CD4-positive, alpha-beta T cell (primary cell): Measurements from ENCODE around the gene NISCH. TPM values are rescaled to one million over a fixed set of nuclear protein-coding genes. Genes with fewer than 3 reads are reported as not detected.

Experiments used
- ATAC-seq: fragments of 200-7000 bp; cut with Tn5 transposase; one replicate; pipeline ENCODE4 v1.10.0; 2022; ENCODE audit warnings: mild to moderate bottlenecking; ENCODE audit not compliant: poor library complexity
- CTCF ChIA-PET: fragments of 350-600 bp; sonication (Branson Sonifier 250); formaldehyde crosslinking; loops from one replicate; lab custom pipeline; 2021; ENCODE audit warnings: antibody characterized with exemption, inconsistent platforms; lab: Charles Lee
- POLR2A ChIA-PET: fragments of 350-600 bp; sonication (Branson Sonifier 250); formaldehyde crosslinking; loops from one replicate; lab custom pipeline; 2021; ENCODE audit warnings: antibody characterized with exemption, inconsistent platforms; lab: Charles Lee
- DNase-seq, 14 experiments: peaks; one replicate each; pipeline ENCODE4 v3.0.0-alpha.2; 2013 to 2020; ENCODE audit warnings: mixed read lengths in 2 of 14
- H3K27ac ChIP-seq, 2 donors: one replicate each; pipeline versions ENCODE4 v1.5.1 to v1.7.0; 2013; ENCODE audit warnings: low read length in 2 of 2, low read depth in 1 of 2, mild to moderate bottlenecking in 1 of 2
- H3K27me3 ChIP-seq, 2 experiments: 1 replicate in 1 of 2; 2 replicates in 1 of 2; pipeline versions ENCODE4 v1.6.1 to v1.7.0; 2013; ENCODE audit warnings: low read length in 2 of 2, control low read depth in 1 of 2, mild to moderate bottlenecking in 1 of 2, moderate library complexity in 1 of 2; ENCODE audit not compliant: insufficient read depth in 2 of 2, control insufficient read depth in 1 of 2
- H3K36me3 ChIP-seq: one replicate; pipeline ENCODE4 v1.6.1; 2013; ENCODE audit warnings: low read length, control low read depth; ENCODE audit not compliant: insufficient read depth
- H3K4me1 ChIP-seq: one replicate; pipeline ENCODE4 v1.6.1; 2013; ENCODE audit warnings: low read length, control low read depth; ENCODE audit not compliant: insufficient read depth
- H3K4me3 ChIP-seq: one replicate; pipeline ENCODE4 v1.5.1; 2013; ENCODE audit warnings: mild to moderate bottlenecking, low read length, moderate library complexity
- H3K9me3 ChIP-seq, 2 experiments: 1 replicate in 1 of 2; 2 replicates in 1 of 2; pipeline versions ENCODE4 v1.6.1 to v1.7.0; 2013; ENCODE audit warnings: low read length in 2 of 2, mild to moderate bottlenecking in 2 of 2, control low read depth in 1 of 2, moderate library complexity in 1 of 2; ENCODE audit not compliant: control insufficient read depth in 1 of 2, insufficient read depth in 1 of 2
- H3K27ac Mint-ChIP-seq: one replicate; pipeline ENCODE4 v1.8.0; 2020; ENCODE audit warnings: mixed read lengths
- H3K27me3 Mint-ChIP-seq: one replicate; pipeline ENCODE4 v1.8.0; 2021; ENCODE audit warnings: mixed read lengths
- H3K36me3 Mint-ChIP-seq: one replicate; pipeline ENCODE4 v1.8.0; 2021; ENCODE audit warnings: low read depth, mixed read lengths
- H3K4me1 Mint-ChIP-seq: one replicate; pipeline ENCODE4 v1.8.0; 2021; ENCODE audit warnings: low read depth, mixed read lengths
- H3K4me3 Mint-ChIP-seq: one replicate; pipeline ENCODE4 v1.8.0; 2020; ENCODE audit warnings: mild to moderate bottlenecking, mixed read lengths
- H3K9me3 Mint-ChIP-seq: one replicate; pipeline ENCODE4 v1.8.0; 2020; ENCODE audit warnings: mixed read lengths
- CTCF ChIP-seq: fragments of 200-600 bp; IDR thresholded peaks from one replicate; pipeline ENCODE4 v1.8.0; 2022; ENCODE audit warnings: antibody characterized with exemption, mild to moderate bottlenecking
- intact Hi-C, 2 experiments: fragments of 100-400 bp; cut with DNase I in 1 of 2; cut with micrococcal nuclease in 1 of 2; formaldehyde crosslinking; loops; one replicate each; pipeline versions ENCODE4 v1.15.1 to v1.9.0; 2023 to 2025; cut with DNase I, micrococcal nuclease
- total RNA-seq, 174 experiments: library from RNA in 2 of 174; stranded (reverse) in 2 of 174; gene quantifications; one replicate each; pipeline ENCODE4 v1.2.3 and lab custom pipeline; 2021 to 2026

The NISCH gene
- total RNA-seq, 2 experiments from 2014 or later, result 160 to 163 TPM

DNA sequence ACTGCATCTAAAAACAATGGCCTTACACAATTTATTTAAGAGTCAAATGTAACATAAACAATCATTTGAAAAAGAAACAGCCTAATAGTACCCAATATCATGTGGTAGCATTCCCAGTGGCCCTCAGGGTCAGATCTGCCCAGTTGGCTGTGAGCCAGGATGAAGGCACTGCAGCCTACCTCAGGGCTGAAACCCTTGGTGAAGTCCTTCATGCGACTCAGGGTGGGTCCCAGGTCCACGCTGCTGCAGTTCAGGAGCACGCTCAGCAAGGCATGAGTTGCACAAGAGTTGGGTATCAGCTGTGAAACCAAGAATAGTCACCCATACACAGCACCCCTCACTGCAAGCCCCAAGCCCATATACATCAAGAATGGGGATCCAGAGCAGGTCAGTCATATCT lies 47.6 kb upstream of the NISCH start:
- peak overlapping the region; percentile 97 for H3K27ac Mint-ChIP-seq
- ChIA-PET POLR2A (no interaction called here), CTCF (no interaction called here)
- H3K4me1 Mint-ChIP-seq, result peaks cover 37% of the 10 kb centered on the region
- Histone ChIP-seq H3K27me3 (no peaks in the 10 kb centered on the region), H3K4me3 (no peak overlapping the region), H3K27ac (no peak overlapping the region), H3K36me3 (peaks cover 53% of the 10 kb centered on the region), H3K9me3 (no peaks in the 10 kb centered on the region), H3K4me1 (peaks cover 52% of the 10 kb centered on the region)
- H3K9me3 Mint-ChIP-seq, result no peaks in the 10 kb centered on the region
- intact Hi-C loops, result loop anchor here in 1 of 2 experiments (2.0 to 5.0 kb wide), 5 partner anchors 117 to 410 kb away; partner anchors contain the start of genes RPL29 and TWF2
- peak overlapping the region; percentile 97 for H3K4me3 Mint-ChIP-seq
- H3K27me3 Mint-ChIP-seq, result no peaks in the 10 kb centered on the region
- peaks cover 75% of the 10 kb centered on the region for H3K36me3 Mint-ChIP-seq
- no peak for TF ChIP-seq CTCF
- peak in 1 of 14 experiments; percentile 22 for DNase-seq
- ATAC-seq, result no peak

- Histone ChIP-seq H3K4me1 (peaks cover 52% of the 10 kb centered on the region), H3K36me3 (peaks cover 46% of the 10 kb centered on the region), H3K27ac (peak overlapping the region in 1 of 2 donors; percentile 95), H3K4me3 (no peak overlapping the region), H3K9me3 (no peaks in the 10 kb centered on the region), H3K27me3 (no peaks in the 10 kb centered on the region)
- peaks cover 74% of the 10 kb centered on the region for H3K36me3 Mint-ChIP-seq
- ChIA-PET POLR2A (no interaction called here), CTCF (no interaction called here)
- DNase-seq (peak in 1 of 14 experiments; percentile 32), ATAC-seq (no peak)
- H3K27me3 Mint-ChIP-seq, result no peaks in the 10 kb centered on the region
- peaks cover 43% of the 10 kb centered on the region for H3K4me1 Mint-ChIP-seq
- H3K27ac Mint-ChIP-seq, result peak overlapping the region; percentile 97
- no peak for TF ChIP-seq CTCF
- intact Hi-C loops, result loop anchor here in 1 of 2 experiments (2.0 to 5.0 kb wide), 4 partner anchors 171 to 411 kb away; partner anchors contain the start of genes RPL29 and TWF2
- H3K9me3 Mint-ChIP-seq, result no peaks in the 10 kb centered on the region
- H3K4me3 Mint-ChIP-seq, result peak overlapping the region; percentile 97
These were observed 46.9 kb upstream of the NISCH start for GRCh38 chr3:52408466-52408865.

DNA sequence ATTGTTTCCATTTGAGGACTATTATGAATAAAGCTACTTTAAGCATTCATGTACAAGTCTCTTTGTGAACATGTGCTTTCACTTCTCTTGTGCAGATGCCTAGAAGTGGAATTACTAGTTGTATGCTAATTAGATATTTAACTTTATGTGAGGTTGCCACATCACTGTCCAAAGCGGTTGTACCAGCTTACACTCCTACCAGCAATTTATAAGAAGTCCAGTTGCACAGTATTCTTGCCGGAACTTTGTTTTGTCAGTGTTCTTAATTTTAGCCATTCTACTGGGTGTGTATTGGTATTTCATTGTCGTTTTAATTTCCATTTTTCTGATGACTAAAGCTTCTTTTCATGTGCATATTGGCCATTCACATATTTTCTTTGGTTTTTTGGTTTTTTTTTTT lies 39.6 kb upstream of the NISCH start:
- DNase-seq, result no peak
- Histone ChIP-seq H3K27ac (no peak overlapping the region), H3K36me3 (peaks cover 4% of the 10 kb centered on the region), H3K9me3 (no peaks in the 10 kb centered on the region), H3K27me3 (no peaks in the 10 kb centered on the region), H3K4me1 (peaks cover 17% of the 10 kb centered on the region), H3K4me3 (no peak overlapping the region)
- no peak overlapping the region for H3K4me3 Mint-ChIP-seq
- ATAC-seq, result no peak
- intact Hi-C loops, result no loop called here
- H3K36me3 Mint-ChIP-seq, result peaks cover 13% of the 10 kb centered on the region
- H3K9me3 Mint-ChIP-seq, result no peaks in the 10 kb centered on the region
- ChIA-PET POLR2A (no interaction called here), CTCF (no interaction called here)
- TF ChIP-seq CTCF, result no peak
- no peak overlapping the region for H3K27ac Mint-ChIP-seq
- no peaks in the 10 kb centered on the region for H3K27me3 Mint-ChIP-seq
- peaks cover 38% of the 10 kb centered on the region for H3K4me1 Mint-ChIP-seq
